ENCODE results near the gene TMEM114.

Gene TMEM114

GRCh38 chr16:8631818-8632465 is 41.6 kb upstream of the TMEM114 start:
- TF ChIP-seq REST (IDR thresholded peaks at IDR 0.05; ENCODE audit: insufficient read depth in 1 of 2, low read depth in 2 of 2, low read length in 2 of 2) (no peak), POLR2AphosphoS5 (IDR thresholded peaks at IDR 0.05; ENCODE audit: low read depth, low read length) (no peak), FOXP2 (optimal IDR thresholded peaks at IDR 0.05; ENCODE audit: borderline replicate concordance, extremely low read depth, extremely low read length, insufficient read depth) (no peak), SIN3A (IDR thresholded peaks at IDR 0.05; ENCODE audit: borderline replicate concordance, insufficient read depth, low read length) (no peak), TAF1 (IDR thresholded peaks at IDR 0.05; ENCODE audit: borderline replicate concordance, insufficient read depth, low read length) (no peak)

GRCh38 chr16:8631373-8631772 is 41.1 kb upstream of the TMEM114 start:
- TF ChIP-seq POLR2AphosphoS5 (IDR thresholded peaks at IDR 0.05; ENCODE audit: low read depth, low read length), result no peak
- no peak for TF ChIP-seq REST (IDR thresholded peaks at IDR 0.05; ENCODE audit: insufficient read depth in 1 of 2, low read depth in 2 of 2, low read length in 2 of 2)
- TF ChIP-seq TAF1 (IDR thresholded peaks at IDR 0.05; ENCODE audit: borderline replicate concordance, insufficient read depth, low read length), result no peak
- no peak for TF ChIP-seq FOXP2 (optimal IDR thresholded peaks at IDR 0.05; ENCODE audit: borderline replicate concordance, extremely low read depth, extremely low read length, insufficient read depth)
- TF ChIP-seq SIN3A (IDR thresholded peaks at IDR 0.05; ENCODE audit: borderline replicate concordance, insufficient read depth, low read length), result no peak

- TF ChIP-seq FOXP2 (optimal IDR thresholded peaks at IDR 0.05; ENCODE audit: borderline replicate concordance, extremely low read depth, extremely low read length, insufficient read depth), result no peak
- no peak for TF ChIP-seq TAF1 (IDR thresholded peaks at IDR 0.05; ENCODE audit: borderline replicate concordance, insufficient read depth, low read length)
- TF ChIP-seq SIN3A (IDR thresholded peaks at IDR 0.05; ENCODE audit: borderline replicate concordance, insufficient read depth, low read length), result no peak
- TF ChIP-seq REST (IDR thresholded peaks at IDR 0.05; ENCODE audit: insufficient read depth in 1 of 2, low read depth in 2 of 2, low read length in 2 of 2), result no peak
- TF ChIP-seq POLR2AphosphoS5 (IDR thresholded peaks at IDR 0.05; ENCODE audit: low read depth, low read length), result no peak
Measured at GRCh38 chr16:8630255-8630953, 40.1 kb upstream of the TMEM114 start.

GRCh38 chr16:8628981-8629725 is 38.8 kb upstream of the TMEM114 start:
- TF ChIP-seq FOXP2 (optimal IDR thresholded peaks at IDR 0.05; ENCODE audit: borderline replicate concordance, extremely low read depth, extremely low read length, insufficient read depth) (no peak), POLR2AphosphoS5 (IDR thresholded peaks at IDR 0.05; ENCODE audit: low read depth, low read length) (no peak), REST (IDR thresholded peaks at IDR 0.05; ENCODE audit: insufficient read depth in 1 of 2, low read depth in 2 of 2, low read length in 2 of 2) (no peak), TAF1 (IDR thresholded peaks at IDR 0.05; ENCODE audit: borderline replicate concordance, insufficient read depth, low read length) (no peak), SIN3A (IDR thresholded peaks at IDR 0.05; ENCODE audit: borderline replicate concordance, insufficient read depth, low read length) (no peak)

Data from PFSK-1 (cell line).